Neural cell (in vitro differentiated cells): ENCODE measurements around the gene TEK. TPM values are rescaled to one million over a fixed set of nuclear protein-coding genes. Genes with fewer than 3 reads are reported as not detected.

Source experiments
- H2AFZ ChIP-seq: fragments of 200-600, 300-800 bp; sonication (generic), shearing (Covaris generic); 2 replicates; pipeline ENCODE4 v1.6.0; 2014; ENCODE audit warnings: low read depth, mild to moderate bottlenecking, antibody characterized with exemption, low read length, moderate library complexity
- H3F3A ChIP-seq: fragments of 200-600 bp; shearing (Covaris generic); 2 replicates; pipeline ENCODE4 v1.6.1; 2016; ENCODE audit warnings: mild to moderate bottlenecking, moderate library complexity, mixed read lengths, antibody characterized with exemption, low read length; ENCODE audit not compliant: insufficient read depth, poor library complexity, severe bottlenecking
- H3K27ac ChIP-seq: fragments of 200-600, 300-800 bp; sonication (generic), shearing (Covaris generic); 2 replicates; pipeline ENCODE4 v1.5.1; 2014; ENCODE audit warnings: mild to moderate bottlenecking, low read length, moderate library complexity
- H3K27me3 ChIP-seq: fragments of 300-800, 200-600 bp; sonication (generic), shearing (Covaris generic); 2 replicates; pipeline ENCODE4 v1.6.0; 2014; ENCODE audit warnings: mild to moderate bottlenecking, low read depth, low read length, moderate library complexity; ENCODE audit not compliant: insufficient read depth
- H3K36me3 ChIP-seq: fragments of 300-800, 200-600 bp; sonication (generic), shearing (Covaris generic); 2 replicates; pipeline ENCODE4 v1.5.1; 2014; ENCODE audit warnings: mild to moderate bottlenecking, antibody characterized with exemption, low read length, moderate library complexity; ENCODE audit not compliant: insufficient read depth
- H3K4me2 ChIP-seq: fragments of 300-800, 200-600 bp; sonication (generic), shearing (Covaris generic); 2 replicates; pipeline ENCODE4 v1.6.0; 2014; ENCODE audit warnings: mild to moderate bottlenecking, low read length
- H3K4me3 ChIP-seq: fragments of 300-800, 200-600 bp; sonication (generic), shearing (Covaris generic); 2 replicates; pipeline ENCODE4 v1.5.1; 2014; ENCODE audit warnings: mild to moderate bottlenecking, low read length, moderate library complexity
- H3K79me2 ChIP-seq: fragments of 200-600 bp; shearing (Covaris generic); replicated peaks from 2 replicates; pipeline ENCODE4 v1.6.0; 2014; ENCODE audit warnings: mild to moderate bottlenecking, low read length, moderate library complexity; ENCODE audit not compliant: insufficient read depth
- H3K9ac ChIP-seq: fragments of 300-800, 200-600 bp; sonication (generic), shearing (Covaris generic); 2 replicates; pipeline ENCODE4 v1.6.1; 2016; ENCODE audit warnings: mild to moderate bottlenecking, low read length, mixed read lengths
- H3K9me2 ChIP-seq: fragments of 200-600 bp; shearing (Covaris generic); 2 replicates; pipeline ENCODE4 v1.6.1; 2016; ENCODE audit warnings: mild to moderate bottlenecking, low read length, mixed read lengths; ENCODE audit not compliant: insufficient read depth
- H3K9me3 ChIP-seq: fragments of 200-600, 300-800 bp; sonication (generic), shearing (Covaris generic); 2 replicates; pipeline ENCODE4 v1.6.1; 2016; ENCODE audit warnings: mild to moderate bottlenecking, mixed run types, low read length, moderate library complexity, mixed read lengths
- H4K20me1 ChIP-seq: fragments of 200-600 bp; shearing (Covaris generic); 2 replicates; pipeline ENCODE4 v1.6.1; 2016; ENCODE audit warnings: mild to moderate bottlenecking, mixed run types; ENCODE audit not compliant: insufficient read depth
- EP300 ChIP-seq: fragments of 450-650 bp; conservative IDR thresholded peaks from 2 replicates; pipeline ENCODE4 v1.6.1; 2014; ENCODE audit warnings: antibody characterized with exemption, mild to moderate bottlenecking, moderate library complexity; ENCODE audit not compliant: poor library complexity, severe bottlenecking
- EZH2 ChIP-seq: fragments of 200-600, 300-800 bp; shearing (Covaris generic), sonication (generic); IDR thresholded peaks from 2 replicates; pipeline ENCODE4 v1.6.1; 2014; ENCODE audit warnings: antibody characterized with exemption, low read length, borderline replicate concordance, mild to moderate bottlenecking; ENCODE audit not compliant: insufficient read depth, poor library complexity, severe bottlenecking
- MXI1 ChIP-seq: fragments of 450-650 bp; conservative IDR thresholded peaks from 2 replicates; pipeline ENCODE4 v1.6.1; 2014; ENCODE audit warnings: antibody characterized with exemption, mild to moderate bottlenecking; ENCODE audit not compliant: poor library complexity, severe bottlenecking
- POLR2AphosphoS5 ChIP-seq: IDR thresholded peaks from 2 replicates; pipeline ENCODE4 v1.6.1; 2012
- RAD21 ChIP-seq: fragments of 450-650 bp; conservative IDR thresholded peaks from 2 replicates; pipeline ENCODE4 v1.6.1; 2014; ENCODE audit warnings: antibody characterized with exemption, mild to moderate bottlenecking, moderate library complexity
- SMC3 ChIP-seq: fragments of 450-650 bp; conservative IDR thresholded peaks from 2 replicates; pipeline ENCODE4 v1.6.1; 2014; ENCODE audit warnings: antibody characterized with exemption, mild to moderate bottlenecking, moderate library complexity; ENCODE audit not compliant: poor library complexity
- TAF1 ChIP-seq: IDR thresholded peaks from 2 replicates; pipeline ENCODE4 v1.6.1; 2012; ENCODE audit warnings: low read depth
- polyA plus RNA-seq: library from polyadenylated mRNA; depleted of rRNA; stranded (reverse); fragments of >200 nt; gene quantifications from 2 replicates; pipeline ENCODE4 v1.2.3, GENCODE V29; 2014
- TF ChIP-seq, protein P1 (sequence below): fragments of 450-650 bp; IDR thresholded peaks from 2 replicates; pipeline ENCODE4 v1.5.1; 2014; ENCODE audit warnings: antibody characterized with exemption, mild to moderate bottlenecking, moderate library complexity; ENCODE audit not compliant: poor library complexity, severe bottlenecking
- TF ChIP-seq, protein P2 (sequence below): IDR thresholded peaks from 2 replicates; pipeline ENCODE4 v1.6.1; 2012; ENCODE audit warnings: borderline replicate concordance

The TEK gene
- polyA plus RNA-seq, 1 donor from 2014 or later, result 0.83 TPM

DNA sequence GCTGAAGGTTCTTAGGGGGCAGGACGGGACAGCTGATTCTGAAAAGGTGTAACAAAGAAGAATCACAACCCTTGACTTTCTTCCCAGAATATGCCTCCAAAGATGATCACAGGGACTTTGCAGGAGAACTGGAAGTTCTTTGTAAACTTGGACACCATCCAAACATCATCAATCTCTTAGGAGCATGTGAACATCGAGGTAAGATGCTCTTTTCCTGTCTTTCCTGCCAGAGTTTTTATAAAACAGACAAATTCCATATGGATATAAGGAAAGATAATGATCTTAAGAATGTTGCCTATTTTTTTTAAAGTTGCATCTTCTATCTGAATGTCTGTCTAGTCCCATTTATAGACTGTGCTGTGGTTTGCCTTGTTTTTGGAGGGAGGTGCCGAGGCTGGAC, 100.0 kb downstream of the TEK start:
- H3K9ac ChIP-seq, result no peak overlapping the region
- no peaks in the 10 kb centered on the region for H3K27me3 ChIP-seq
- no peaks in the 10 kb centered on the region for H3K79me2 ChIP-seq
- TF ChIP-seq MXI1, result no peak
- no peak for TF ChIP-seq EZH2
- TF ChIP-seq POLR2AphosphoS5, result no peak
- H3K9me2 ChIP-seq, result no peaks in the 10 kb centered on the region
- H3K36me3 ChIP-seq, result no peaks in the 10 kb centered on the region
- H3K9me3 ChIP-seq, result no peaks in the 10 kb centered on the region
- no peaks in the 10 kb centered on the region for H4K20me1 ChIP-seq
- no peak overlapping the region for H3K4me2 ChIP-seq
- H3K27ac ChIP-seq, result no peak overlapping the region
- no peak overlapping the region for H3K4me3 ChIP-seq
- no peak overlapping the region for H2AFZ ChIP-seq
- no peaks in the 10 kb centered on the region for H3F3A ChIP-seq

DNA sequence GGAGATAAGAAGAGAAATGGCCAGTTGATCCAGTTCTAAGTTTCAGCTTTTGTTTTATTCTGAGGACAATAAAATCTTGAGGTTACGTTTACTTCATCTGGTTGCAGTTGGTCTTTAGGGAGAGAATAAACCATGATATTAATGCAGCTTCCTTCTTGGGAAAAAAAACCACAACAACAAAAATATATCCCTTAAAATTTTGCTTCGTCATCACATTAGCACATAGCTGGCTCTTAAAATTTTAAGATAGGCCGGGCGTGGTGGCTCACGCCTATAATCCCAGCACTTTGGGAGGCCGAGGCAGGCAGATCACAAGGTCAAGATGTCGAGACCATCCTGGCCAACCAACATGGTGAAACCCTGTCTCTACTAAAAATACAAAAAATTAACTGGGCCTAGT, 101.6 kb downstream of the TEK start:
- Histone ChIP-seq H3K79me2 (no peaks in the 10 kb centered on the region), H4K20me1 (no peaks in the 10 kb centered on the region), H3K9me3 (no peaks in the 10 kb centered on the region), H2AFZ (no peak overlapping the region), H3F3A (no peaks in the 10 kb centered on the region), H3K9me2 (no peaks in the 10 kb centered on the region), H3K4me2 (no peak overlapping the region), H3K9ac (no peak overlapping the region), H3K27ac (no peak overlapping the region), H3K27me3 (no peaks in the 10 kb centered on the region), H3K36me3 (no peaks in the 10 kb centered on the region), H3K4me3 (no peak overlapping the region)
- TF ChIP-seq POLR2AphosphoS5, result no peak
- TF ChIP-seq EP300, result no peak
- TF ChIP-seq TAF1, result no peak
- no peak for TF ChIP-seq RAD21
- no peak for TF ChIP-seq EZH2
- TF ChIP-seq, protein P1, sequence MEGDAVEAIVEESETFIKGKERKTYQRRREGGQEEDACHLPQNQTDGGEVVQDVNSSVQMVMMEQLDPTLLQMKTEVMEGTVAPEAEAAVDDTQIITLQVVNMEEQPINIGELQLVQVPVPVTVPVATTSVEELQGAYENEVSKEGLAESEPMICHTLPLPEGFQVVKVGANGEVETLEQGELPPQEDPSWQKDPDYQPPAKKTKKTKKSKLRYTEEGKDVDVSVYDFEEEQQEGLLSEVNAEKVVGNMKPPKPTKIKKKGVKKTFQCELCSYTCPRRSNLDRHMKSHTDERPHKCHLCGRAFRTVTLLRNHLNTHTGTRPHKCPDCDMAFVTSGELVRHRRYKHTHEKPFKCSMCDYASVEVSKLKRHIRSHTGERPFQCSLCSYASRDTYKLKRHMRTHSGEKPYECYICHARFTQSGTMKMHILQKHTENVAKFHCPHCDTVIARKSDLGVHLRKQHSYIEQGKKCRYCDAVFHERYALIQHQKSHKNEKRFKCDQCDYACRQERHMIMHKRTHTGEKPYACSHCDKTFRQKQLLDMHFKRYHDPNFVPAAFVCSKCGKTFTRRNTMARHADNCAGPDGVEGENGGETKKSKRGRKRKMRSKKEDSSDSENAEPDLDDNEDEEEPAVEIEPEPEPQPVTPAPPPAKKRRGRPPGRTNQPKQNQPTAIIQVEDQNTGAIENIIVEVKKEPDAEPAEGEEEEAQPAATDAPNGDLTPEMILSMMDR, result no peak

DNA sequence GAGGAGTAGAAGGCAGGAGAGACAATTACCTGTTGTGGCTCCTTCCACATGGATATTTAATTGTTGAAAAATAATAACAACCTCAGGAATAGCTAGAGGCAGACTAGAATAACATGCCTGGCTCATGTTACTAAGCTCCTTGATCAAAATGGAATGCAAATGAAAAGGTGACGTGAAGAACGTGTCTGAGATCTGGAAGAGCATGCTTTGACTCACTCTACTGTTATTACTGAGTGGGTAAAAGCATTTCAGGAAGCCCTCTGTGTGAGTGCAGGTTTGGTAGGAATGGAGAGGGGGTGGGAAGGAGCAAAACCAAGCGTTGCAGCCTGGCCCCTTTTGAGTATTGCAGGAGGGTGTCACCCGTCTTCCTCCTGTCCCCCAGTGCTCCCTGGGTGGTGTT, 103.2 kb downstream of the TEK start:
- H3K27ac ChIP-seq, result no peak overlapping the region

More for the DNA sequence above, 103.2 kb downstream of the TEK start:
- Histone ChIP-seq H2AFZ (no peak overlapping the region), H3K4me3 (no peak overlapping the region), H3K36me3 (no peaks in the 10 kb centered on the region), H3K9me2 (no peaks in the 10 kb centered on the region), H3K4me2 (no peak overlapping the region), H3K9me3 (no peaks in the 10 kb centered on the region), H4K20me1 (no peaks in the 10 kb centered on the region), H3K9ac (no peak overlapping the region), H3K27me3 (no peaks in the 10 kb centered on the region), H3K79me2 (no peaks in the 10 kb centered on the region), H3F3A (no peaks in the 10 kb centered on the region)
- TF ChIP-seq POLR2AphosphoS5, result no peak
- no peak for TF ChIP-seq RAD21
- no peak for TF ChIP-seq MXI1
- no peak for TF ChIP-seq SMC3
- TF ChIP-seq EZH2, result no peak
- TF ChIP-seq, protein P2, sequence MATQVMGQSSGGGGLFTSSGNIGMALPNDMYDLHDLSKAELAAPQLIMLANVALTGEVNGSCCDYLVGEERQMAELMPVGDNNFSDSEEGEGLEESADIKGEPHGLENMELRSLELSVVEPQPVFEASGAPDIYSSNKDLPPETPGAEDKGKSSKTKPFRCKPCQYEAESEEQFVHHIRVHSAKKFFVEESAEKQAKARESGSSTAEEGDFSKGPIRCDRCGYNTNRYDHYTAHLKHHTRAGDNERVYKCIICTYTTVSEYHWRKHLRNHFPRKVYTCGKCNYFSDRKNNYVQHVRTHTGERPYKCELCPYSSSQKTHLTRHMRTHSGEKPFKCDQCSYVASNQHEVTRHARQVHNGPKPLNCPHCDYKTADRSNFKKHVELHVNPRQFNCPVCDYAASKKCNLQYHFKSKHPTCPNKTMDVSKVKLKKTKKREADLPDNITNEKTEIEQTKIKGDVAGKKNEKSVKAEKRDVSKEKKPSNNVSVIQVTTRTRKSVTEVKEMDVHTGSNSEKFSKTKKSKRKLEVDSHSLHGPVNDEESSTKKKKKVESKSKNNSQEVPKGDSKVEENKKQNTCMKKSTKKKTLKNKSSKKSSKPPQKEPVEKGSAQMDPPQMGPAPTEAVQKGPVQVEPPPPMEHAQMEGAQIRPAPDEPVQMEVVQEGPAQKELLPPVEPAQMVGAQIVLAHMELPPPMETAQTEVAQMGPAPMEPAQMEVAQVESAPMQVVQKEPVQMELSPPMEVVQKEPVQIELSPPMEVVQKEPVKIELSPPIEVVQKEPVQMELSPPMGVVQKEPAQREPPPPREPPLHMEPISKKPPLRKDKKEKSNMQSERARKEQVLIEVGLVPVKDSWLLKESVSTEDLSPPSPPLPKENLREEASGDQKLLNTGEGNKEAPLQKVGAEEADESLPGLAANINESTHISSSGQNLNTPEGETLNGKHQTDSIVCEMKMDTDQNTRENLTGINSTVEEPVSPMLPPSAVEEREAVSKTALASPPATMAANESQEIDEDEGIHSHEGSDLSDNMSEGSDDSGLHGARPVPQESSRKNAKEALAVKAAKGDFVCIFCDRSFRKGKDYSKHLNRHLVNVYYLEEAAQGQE, result no peak
- no peak for TF ChIP-seq TAF1
- TF ChIP-seq, protein P1, result no peak
- no peak for TF ChIP-seq EP300
